ENCODE results near the gene CXCL8. TPM values are rescaled to one million over a fixed set of nuclear protein-coding genes. Genes with fewer than 3 reads are reported as not detected.

CXCL8 gene
- total RNA-seq, 1 donor from 2014 or later = 1.1 TPM

DNA sequence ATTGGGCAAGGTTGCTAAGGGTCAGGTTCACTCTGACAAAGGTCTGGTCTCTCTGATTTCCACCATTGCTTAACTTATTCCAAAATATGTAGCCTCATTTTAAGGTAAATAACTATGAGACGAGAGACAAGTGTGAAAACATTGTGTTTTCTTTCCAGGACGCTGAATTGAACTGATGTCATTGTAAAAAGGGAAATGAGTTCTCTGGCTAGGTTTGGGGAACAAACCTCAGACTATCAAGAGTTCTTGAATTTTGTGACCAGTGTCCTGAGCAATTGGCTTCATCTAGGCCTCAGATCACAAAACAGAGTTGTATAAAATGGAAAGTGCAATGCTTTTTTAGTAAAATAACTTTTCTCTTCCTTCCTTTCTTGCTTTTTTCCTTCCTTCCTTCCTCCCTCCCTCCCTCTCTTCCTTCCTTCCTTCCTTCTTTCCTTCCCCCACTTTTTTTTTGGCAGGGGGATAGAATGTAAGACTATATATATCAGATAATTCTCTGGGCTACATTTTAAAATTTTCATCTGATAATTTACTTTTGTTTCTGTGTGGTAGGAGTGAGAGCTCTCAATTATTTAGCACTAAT lies 30.8 kb upstream of the CXCL8 start:
- intact Hi-C loops (cut with micrococcal nuclease) = no loop called here
- ATAC-seq (ENCODE audit: low read depth) (no peak), DNase-seq (no peak)
- Mint-ChIP-seq H3K4me3 (no peak overlapping the region), H3K36me3 (ENCODE audit: low read depth) (no peaks in the 10 kb centered on the region), H3K9me3 (no peaks in the 10 kb centered on the region), H3K27ac (no peak overlapping the region), H3K4me1 (no peaks in the 10 kb centered on the region), H3K27me3 (no peaks in the 10 kb centered on the region)
- CTCF ChIA-PET = no interaction called here
- TF ChIP-seq, protein P1, sequence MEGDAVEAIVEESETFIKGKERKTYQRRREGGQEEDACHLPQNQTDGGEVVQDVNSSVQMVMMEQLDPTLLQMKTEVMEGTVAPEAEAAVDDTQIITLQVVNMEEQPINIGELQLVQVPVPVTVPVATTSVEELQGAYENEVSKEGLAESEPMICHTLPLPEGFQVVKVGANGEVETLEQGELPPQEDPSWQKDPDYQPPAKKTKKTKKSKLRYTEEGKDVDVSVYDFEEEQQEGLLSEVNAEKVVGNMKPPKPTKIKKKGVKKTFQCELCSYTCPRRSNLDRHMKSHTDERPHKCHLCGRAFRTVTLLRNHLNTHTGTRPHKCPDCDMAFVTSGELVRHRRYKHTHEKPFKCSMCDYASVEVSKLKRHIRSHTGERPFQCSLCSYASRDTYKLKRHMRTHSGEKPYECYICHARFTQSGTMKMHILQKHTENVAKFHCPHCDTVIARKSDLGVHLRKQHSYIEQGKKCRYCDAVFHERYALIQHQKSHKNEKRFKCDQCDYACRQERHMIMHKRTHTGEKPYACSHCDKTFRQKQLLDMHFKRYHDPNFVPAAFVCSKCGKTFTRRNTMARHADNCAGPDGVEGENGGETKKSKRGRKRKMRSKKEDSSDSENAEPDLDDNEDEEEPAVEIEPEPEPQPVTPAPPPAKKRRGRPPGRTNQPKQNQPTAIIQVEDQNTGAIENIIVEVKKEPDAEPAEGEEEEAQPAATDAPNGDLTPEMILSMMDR (IDR thresholded peaks at IDR 0.05) = no peak
- POLR2A ChIA-PET = no interaction called here

DNA sequence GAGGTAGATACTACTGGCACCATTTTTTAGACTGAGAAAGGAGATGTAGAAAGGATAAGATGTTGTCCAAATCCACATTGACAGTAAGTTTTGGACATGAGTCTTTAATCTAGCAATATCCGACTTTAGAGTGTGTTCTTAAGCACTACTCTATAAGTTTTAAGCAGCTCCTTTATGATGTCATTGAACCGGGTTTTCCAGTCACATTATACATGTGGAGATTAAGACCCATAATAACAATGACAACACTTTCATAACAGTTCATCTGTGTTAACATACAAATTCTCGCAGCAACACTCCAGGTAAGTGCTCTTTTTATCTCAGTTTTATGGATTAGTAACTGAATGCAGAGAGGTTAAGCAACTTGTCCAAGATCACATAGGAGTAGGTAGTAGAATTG lies 30.3 kb upstream of the CXCL8 start:
- intact Hi-C loops (cut with micrococcal nuclease) = no loop called here
- Mint-ChIP-seq H3K4me1 (no peaks in the 10 kb centered on the region), H3K27me3 (no peaks in the 10 kb centered on the region), H3K4me3 (no peak overlapping the region), H3K36me3 (ENCODE audit: low read depth) (no peaks in the 10 kb centered on the region), H3K27ac (no peak overlapping the region), H3K9me3 (no peaks in the 10 kb centered on the region)
- no peak for ATAC-seq (ENCODE audit: low read depth)
- TF ChIP-seq, protein P1 (IDR thresholded peaks at IDR 0.05) = no peak
- ChIA-PET POLR2A (no interaction called here), CTCF (no interaction called here)
- no peak for DNase-seq

DNA sequence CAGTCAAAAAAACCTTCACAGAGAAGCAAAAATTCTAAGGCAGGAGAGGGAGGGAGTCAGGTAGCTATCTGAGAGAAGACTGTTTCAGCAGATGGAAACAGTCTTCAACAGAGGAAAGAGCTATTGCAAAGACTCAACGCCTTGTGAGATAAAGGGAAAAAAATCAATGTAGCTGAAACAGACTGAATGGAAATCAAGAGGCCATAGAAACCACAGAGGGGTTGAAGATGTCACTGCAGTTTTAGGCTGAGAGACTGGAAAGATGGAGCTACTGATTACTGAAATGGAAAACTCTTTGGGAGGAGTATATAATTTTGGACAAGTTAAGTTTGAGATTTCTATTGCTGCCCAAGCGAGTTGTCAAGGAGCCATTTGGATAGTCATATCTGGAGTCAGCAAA lies 28.4 kb upstream of the CXCL8 start:
- no peaks in the 10 kb centered on the region for H3K36me3 Mint-ChIP-seq (ENCODE audit: low read depth)
- CTCF ChIA-PET = no interaction called here
- ATAC-seq (ENCODE audit: low read depth) = no peak
- POLR2A ChIA-PET = no interaction called here
- no peaks in the 10 kb centered on the region for H3K27me3 Mint-ChIP-seq
- no peak for DNase-seq
- H3K27ac Mint-ChIP-seq = no peak overlapping the region
- TF ChIP-seq, protein P1 (IDR thresholded peaks at IDR 0.05) = no peak
- intact Hi-C loops (cut with micrococcal nuclease) = no loop called here
- H3K9me3 Mint-ChIP-seq = no peaks in the 10 kb centered on the region
- H3K4me3 Mint-ChIP-seq = no peak overlapping the region
- no peaks in the 10 kb centered on the region for H3K4me1 Mint-ChIP-seq

DNA sequence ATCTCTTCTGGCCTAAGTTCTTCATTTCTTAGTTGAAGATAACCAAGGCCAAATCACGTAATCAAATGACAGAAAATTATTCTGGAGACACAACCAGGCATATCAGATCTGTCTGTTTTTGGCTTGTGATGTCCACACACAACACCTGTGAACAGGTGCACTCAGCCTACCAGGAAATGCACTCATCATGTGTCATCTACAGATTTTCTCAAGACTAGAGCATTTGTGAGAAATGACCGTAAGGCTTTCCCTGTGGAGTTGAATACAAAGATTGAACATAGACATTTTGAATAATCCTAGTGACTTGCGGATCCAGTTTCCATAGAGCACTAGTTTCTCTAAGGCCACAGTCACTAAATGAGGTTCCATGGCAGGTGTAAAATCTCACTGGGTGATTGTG lies 26.7 kb upstream of the CXCL8 start:
- no peaks in the 10 kb centered on the region for H3K36me3 Mint-ChIP-seq (ENCODE audit: low read depth)
- H3K4me1 Mint-ChIP-seq = no peaks in the 10 kb centered on the region
- no peak overlapping the region for H3K27ac Mint-ChIP-seq
- intact Hi-C loops (cut with micrococcal nuclease) = no loop called here
- TF ChIP-seq, protein P1 (IDR thresholded peaks at IDR 0.05) = no peak
- no peaks in the 10 kb centered on the region for H3K27me3 Mint-ChIP-seq
- H3K4me3 Mint-ChIP-seq = no peak overlapping the region
- no peaks in the 10 kb centered on the region for H3K9me3 Mint-ChIP-seq
- CTCF ChIA-PET = no interaction called here
- DNase-seq (no peak), ATAC-seq (ENCODE audit: low read depth) (no peak)
- POLR2A ChIA-PET = no interaction called here

DNA sequence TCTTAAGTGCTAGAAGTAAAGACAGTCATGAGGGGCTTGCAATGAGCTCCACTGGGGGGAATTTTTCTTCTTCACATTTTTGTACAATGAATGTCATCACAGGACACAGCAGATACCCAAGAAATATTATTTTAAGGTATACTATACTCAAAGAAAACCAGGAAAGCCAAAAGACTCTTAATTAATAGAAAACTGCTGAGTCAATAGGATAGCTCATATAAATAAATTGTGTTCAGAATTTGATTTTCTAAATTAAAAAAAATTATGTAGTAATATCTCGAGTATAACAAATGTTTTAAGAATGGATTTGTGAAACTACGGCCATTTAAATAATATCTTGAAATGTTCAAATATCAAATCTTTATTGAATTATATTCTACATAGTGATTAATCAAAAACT lies 25.7 kb upstream of the CXCL8 start:
- POLR2A ChIA-PET = no interaction called here
- H3K36me3 Mint-ChIP-seq (ENCODE audit: low read depth) = no peaks in the 10 kb centered on the region
- ATAC-seq (ENCODE audit: low read depth) (no peak), DNase-seq (no peak)
- no peak overlapping the region for H3K27ac Mint-ChIP-seq
- no peak overlapping the region for H3K4me3 Mint-ChIP-seq
- no peaks in the 10 kb centered on the region for H3K9me3 Mint-ChIP-seq
- intact Hi-C loops (cut with micrococcal nuclease) = no loop called here
- H3K4me1 Mint-ChIP-seq = no peaks in the 10 kb centered on the region
- H3K27me3 Mint-ChIP-seq = no peaks in the 10 kb centered on the region
- TF ChIP-seq, protein P1 (IDR thresholded peaks at IDR 0.05) = no peak
- CTCF ChIA-PET = no interaction called here

Data from activated B cell treated with CpG ODN at 0.5 μM for 24 hours (primary cell).